Endothelial cell of umbilical vein (primary cell): ENCODE data around the gene C2orf76. TPM values are rescaled to one million over a fixed set of nuclear protein-coding genes. Genes with fewer than 3 reads are reported as not detected.
A peak's percentile ranks its signal among the peaks of the same experiment; 100 is the strongest.

Source experiments
- BruUV-seq: library from RNA; stranded (reverse); fragments of 400-500 nt; replicated peaks from 2 replicates; lab custom pipeline; 2021; lab: Mats Ljungman, UMichigan
- CTCF ChIA-PET: fragments of 300-600, 350-600 bp; sonication (Branson Sonifier 250); formaldehyde crosslinking; loops from one replicate; lab custom pipeline; 2021; ENCODE audit warnings: antibody characterized with exemption, inconsistent platforms; lab: Charles Lee
- POLR2A ChIA-PET: fragments of 300-600, 350-600 bp; sonication (Branson Sonifier 250); formaldehyde crosslinking; loops from one replicate; lab custom pipeline; 2021; ENCODE audit warnings: antibody characterized with exemption, inconsistent platforms; lab: Charles Lee
- DNase-seq: peaks from one replicate; pipeline ENCODE4 v3.0.0-alpha.2; 2011; ENCODE audit warnings: low read depth, low spot score
- FAIRE-seq: peaks from 2 replicates; lab custom pipeline; 2011; peaks lifted over from hg19 to GRCh38; lab: Jason Lieb, UNC
- H2AFZ ChIP-seq: 2 replicates; pipeline ENCODE4 v1.6.0; 2012; ENCODE audit warnings: low read depth, low read length, control low read depth, inconsistent platforms
- H3K27ac ChIP-seq: 2 replicates; pipeline ENCODE4 v1.5.1; 2011; ENCODE audit warnings: low read depth, mild to moderate bottlenecking, control low read depth, low read length, moderate library complexity; ENCODE audit not compliant: insufficient read depth
- H3K27me3 ChIP-seq, 2 experiments: 2 replicates each; pipeline versions ENCODE4 v1.6.0 to v1.6.1; 2011; ENCODE audit warnings: low read length in 2 of 2, mixed read lengths in 1 of 2; ENCODE audit not compliant: control insufficient read depth in 2 of 2, insufficient read depth in 2 of 2
- H3K36me3 ChIP-seq, 2 experiments: 2 replicates in 1 of 2; 3 replicates in 1 of 2; pipeline ENCODE4 v1.5.1; 2011; ENCODE audit warnings: low read length in 2 of 2, mild to moderate bottlenecking in 1 of 2, moderate library complexity in 1 of 2; ENCODE audit not compliant: control insufficient read depth in 2 of 2, insufficient read depth in 2 of 2; ENCODE audit errors: extremely low read depth in 1 of 2
- H3K4me1 ChIP-seq: 3 replicates; pipeline ENCODE4 v1.5.1; 2011; ENCODE audit warnings: mild to moderate bottlenecking, low read length; ENCODE audit not compliant: control insufficient read depth, insufficient read depth; ENCODE audit errors: extremely low read depth
- H3K4me2 ChIP-seq: 2 replicates; pipeline ENCODE4 v1.6.1; 2011; ENCODE audit warnings: low read length, control low read depth, mixed read lengths; ENCODE audit not compliant: insufficient read depth
- H3K4me3 ChIP-seq, 3 experiments: fragments of 200-600 bp in 1 of 3; sonication (generic), shearing (Covaris generic) in 1 of 3; replicated peaks in 1 of 3; 2 replicates each; pipeline ENCODE4 v1.5.1; 2011 to 2016; ENCODE audit warnings: control low read depth in 3 of 3, low read length in 3 of 3, mild to moderate bottlenecking in 2 of 3, inconsistent platforms in 1 of 3, low read depth in 1 of 3, moderate library complexity in 1 of 3; ENCODE audit not compliant: insufficient read depth in 1 of 3
- H3K79me2 ChIP-seq: 2 replicates; pipeline ENCODE4 v1.6.0; 2012; ENCODE audit warnings: low read length, inconsistent platforms; ENCODE audit not compliant: control insufficient read depth, insufficient read depth
- H3K9ac ChIP-seq: replicated peaks from 2 replicates; pipeline ENCODE3; 2011; ENCODE audit warnings: low read length, control low read depth; ENCODE audit not compliant: insufficient read depth; ENCODE audit errors: extremely low read depth
- H3K9me1 ChIP-seq: replicated peaks from 3 replicates; pipeline ENCODE4 v1.6.0; 2011; ENCODE audit warnings: mild to moderate bottlenecking, low read length; ENCODE audit not compliant: control insufficient read depth, insufficient read depth; ENCODE audit errors: extremely low read depth
- H3K9me3 ChIP-seq: replicated peaks from 2 replicates; pipeline ENCODE4 v1.5.1; 2012; ENCODE audit warnings: low read length, inconsistent platforms; ENCODE audit not compliant: control insufficient read depth, insufficient read depth
- H4K20me1 ChIP-seq: replicated peaks from 2 replicates; pipeline ENCODE3; 2011; ENCODE audit warnings: mild to moderate bottlenecking, low read length; ENCODE audit not compliant: control insufficient read depth, insufficient read depth; ENCODE audit errors: extremely low read depth
- EZH2 ChIP-seq: IDR thresholded peaks from 2 replicates; pipeline ENCODE4 v1.6.1; 2012; ENCODE audit warnings: borderline replicate concordance, low read depth, mild to moderate bottlenecking, moderate library complexity, low read length, inconsistent platforms; ENCODE audit not compliant: severe bottlenecking
- FOS ChIP-seq: IDR thresholded peaks from 2 replicates; pipeline ENCODE4 v1.6.1; 2011; ENCODE audit warnings: mild to moderate bottlenecking, low read length, moderate library complexity, borderline replicate concordance; ENCODE audit not compliant: insufficient read depth
- GATA2 ChIP-seq: IDR thresholded peaks from 2 replicates; pipeline ENCODE4 v1.7.0; 2011; ENCODE audit warnings: low read depth, mild to moderate bottlenecking, moderate library complexity, mixed read lengths, low read length; ENCODE audit not compliant: insufficient read length, insufficient read depth
- JUN ChIP-seq: IDR thresholded peaks from 2 replicates; pipeline ENCODE4 v1.6.1; 2011; ENCODE audit warnings: borderline replicate concordance, low read depth; ENCODE audit not compliant: insufficient read length, insufficient read depth
- MYC ChIP-seq: IDR thresholded peaks from one replicate; pipeline ENCODE4 v1.6.1; 2011; ENCODE audit warnings: mild to moderate bottlenecking, low read depth, low read length
- POLR2A ChIP-seq: IDR thresholded peaks from 2 replicates; pipeline ENCODE4 v1.6.1; 2012; ENCODE audit warnings: low read depth, mild to moderate bottlenecking, control low read depth, low read length
- POLR2AphosphoS5 ChIP-seq: IDR thresholded peaks from 2 replicates; pipeline ENCODE4 v1.6.1; 2012; ENCODE audit warnings: low read depth, mild to moderate bottlenecking, control low read depth, low read length, moderate library complexity; ENCODE audit not compliant: insufficient read depth
- dilution Hi-C: fragments of 300-500 bp; cut with MboI; formaldehyde crosslinking; loops from one replicate; pipeline ENCODE4 v1.15.0; 2019; ENCODE audit warnings: low sequenced_read_pairs; ENCODE audit not compliant: extremely low pct_ligation_motif_present
- intact Hi-C: fragments of 100-400 bp; cut with micrococcal nuclease; formaldehyde crosslinking; loops from one replicate; pipeline ENCODE4 v1.10.0; 2022
- polyA plus RNA-seq, 4 experiments: library from polyadenylated mRNA; depleted of rRNA in 3 of 4; stranded (reverse) in 3 of 4; unstranded in 1 of 4; fragments of >200 nt; gene quantifications; 2 replicates each; pipeline versions ENCODE4 v1.2.1 to v1.2.3, GENCODE V29; 2011 to 2012; ENCODE audit warnings: missing spikeins in 1 of 4
- total RNA-seq: library from RNA; stranded (reverse); gene quantifications from 2 replicates; pipeline ENCODE4 v1.2.3, GENCODE V29; 2021
- TF ChIP-seq, protein P1 (sequence below), 2 donors: IDR thresholded peaks; 1 replicate in 1 of 2; 2 replicates in 1 of 2; pipeline ENCODE4 v1.5.1; 2011; ENCODE audit warnings: low read length in 2 of 2, mild to moderate bottlenecking in 2 of 2, moderate library complexity in 2 of 2, control low read depth in 1 of 2, inconsistent platforms in 1 of 2, low read depth in 1 of 2; ENCODE audit not compliant: insufficient read depth in 1 of 2; ENCODE audit errors: extremely low read depth in 1 of 2
- TF ChIP-seq, protein P2 (sequence below): IDR thresholded peaks from 2 replicates; pipeline ENCODE4 v1.6.1; 2011; ENCODE audit not compliant: insufficient read depth, insufficient read length

The C2orf76 gene
- total and polyA plus RNA-seq, 2 donors (not counting 3 experiments of a cell fraction or from before 2014, with no cell fraction given): 7.4 to 12.1 TPM

DNA sequence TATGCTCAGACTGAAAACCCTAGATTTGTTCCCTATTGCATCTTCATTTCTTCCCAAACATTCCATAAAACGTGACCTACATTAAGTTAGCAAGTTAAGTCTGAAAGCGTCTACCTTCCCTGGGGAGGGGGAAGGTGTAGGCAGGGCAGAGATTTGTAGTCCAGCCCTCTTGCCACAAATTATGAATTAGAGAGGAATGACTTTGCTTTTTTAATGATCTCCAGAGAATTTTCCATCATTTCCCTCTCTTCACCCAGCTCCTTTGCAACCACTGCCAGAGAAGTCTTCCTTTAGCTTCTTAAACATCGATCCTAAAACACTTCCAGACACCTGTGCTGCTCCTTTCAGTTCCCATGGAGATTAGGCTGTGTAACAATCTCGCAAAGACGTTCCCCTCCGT, 1.2 kb downstream of the C2orf76 start:
- FAIRE-seq: no peak
- no peak for DNase-seq
- H3K36me3 ChIP-seq: peaks cover 8 to 11% of the 10 kb centered on the region in 2 experiments
- H3K4me2 ChIP-seq: peak overlapping the region; percentile 96
- H3K4me1 ChIP-seq: peaks cover 21% of the 10 kb centered on the region
- no peaks in the 10 kb centered on the region for H3K9me1 ChIP-seq
- TF ChIP-seq MYC (no peak), EZH2 (no peak), POLR2A (no peak), GATA2 (no peak), JUN (no peak), POLR2AphosphoS5 (no peak), FOS (no peak)
- TF ChIP-seq, protein P1, sequence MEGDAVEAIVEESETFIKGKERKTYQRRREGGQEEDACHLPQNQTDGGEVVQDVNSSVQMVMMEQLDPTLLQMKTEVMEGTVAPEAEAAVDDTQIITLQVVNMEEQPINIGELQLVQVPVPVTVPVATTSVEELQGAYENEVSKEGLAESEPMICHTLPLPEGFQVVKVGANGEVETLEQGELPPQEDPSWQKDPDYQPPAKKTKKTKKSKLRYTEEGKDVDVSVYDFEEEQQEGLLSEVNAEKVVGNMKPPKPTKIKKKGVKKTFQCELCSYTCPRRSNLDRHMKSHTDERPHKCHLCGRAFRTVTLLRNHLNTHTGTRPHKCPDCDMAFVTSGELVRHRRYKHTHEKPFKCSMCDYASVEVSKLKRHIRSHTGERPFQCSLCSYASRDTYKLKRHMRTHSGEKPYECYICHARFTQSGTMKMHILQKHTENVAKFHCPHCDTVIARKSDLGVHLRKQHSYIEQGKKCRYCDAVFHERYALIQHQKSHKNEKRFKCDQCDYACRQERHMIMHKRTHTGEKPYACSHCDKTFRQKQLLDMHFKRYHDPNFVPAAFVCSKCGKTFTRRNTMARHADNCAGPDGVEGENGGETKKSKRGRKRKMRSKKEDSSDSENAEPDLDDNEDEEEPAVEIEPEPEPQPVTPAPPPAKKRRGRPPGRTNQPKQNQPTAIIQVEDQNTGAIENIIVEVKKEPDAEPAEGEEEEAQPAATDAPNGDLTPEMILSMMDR (IDR thresholded peaks at IDR 0.05; ENCODE audit: extremely low read depth in 1 of 2, insufficient read depth in 1 of 2, low read depth in 1 of 2, low read length in 2 of 2): no peak
- TF ChIP-seq, protein P2, sequence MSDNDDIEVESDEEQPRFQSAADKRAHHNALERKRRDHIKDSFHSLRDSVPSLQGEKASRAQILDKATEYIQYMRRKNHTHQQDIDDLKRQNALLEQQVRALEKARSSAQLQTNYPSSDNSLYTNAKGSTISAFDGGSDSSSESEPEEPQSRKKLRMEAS: no peak
- BruUV-seq: no TSS peak
- no peak overlapping the region for H3K27ac ChIP-seq
- H3K4me3 ChIP-seq: peak overlapping the region in 1 of 3 experiments; percentile 86
- intact Hi-C loops: loop anchor here (10.0 kb wide), 1 partner anchor 111 kb away; no protein-coding TSS in a partner anchor
- peaks cover 29% of the 10 kb centered on the region for H3K79me2 ChIP-seq
- H4K20me1 ChIP-seq: peaks cover 2% of the 10 kb centered on the region
- ChIA-PET CTCF (interaction anchor here (0.6 kb wide), 1 partner anchor 112 kb away, joined by 3 read pairs; no protein-coding TSS in a partner anchor), POLR2A (no interaction called here)
- H3K9me3 ChIP-seq: no peaks in the 10 kb centered on the region
- H2AFZ ChIP-seq: no peak overlapping the region
- H3K9ac ChIP-seq: no peak overlapping the region
- H3K27me3 ChIP-seq: no peaks in the 10 kb centered on the region
- dilution Hi-C loops: no loop called here
